Omental fat pad (tissue), 4 donors: Measurements from ENCODE around the gene GALNT18. TPM values are rescaled to one million over a fixed set of nuclear protein-coding genes. Genes with fewer than 3 reads are reported as not detected.

Experiments
- ATAC-seq: fragments of 150-250 bp; one replicate; pipeline ENCODE4 v1.9.1; 2016; ENCODE audit warnings: mild to moderate bottlenecking, moderate library complexity; ENCODE audit not compliant: low FRiP score
- DNase-seq: peaks from one replicate; pipeline ENCODE4 v3.0.0-alpha.2; 2019; ENCODE audit warnings: low spot score
- CTCF ChIP-seq, 3 donors: fragments of 450-650 bp; IDR thresholded peaks; one replicate each; pipeline ENCODE4 v1.5.1; 2016 to 2017; ENCODE audit warnings: antibody characterized with exemption in 3 of 3, mild to moderate bottlenecking in 3 of 3, moderate library complexity in 2 of 3
- total RNA-seq, 4 donors: library from RNA; depleted of rRNA; stranded (reverse); fragments of >200 nt; gene quantifications; one replicate each; pipeline ENCODE4 v1.1.0, GENCODE V29; 2016

GALNT18 gene
- total RNA-seq, 4 donors from 2014 or later = 21.0 to 47.4 (median 35.7) TPM

GRCh38 chr11:11347592-11347991 is 274.2 kb downstream of the GALNT18 start:
- no peak for ATAC-seq
- DNase-seq = no peak
- TF ChIP-seq CTCF (IDR thresholded peaks at IDR 0.05) = no peak

GRCh38 chr11:11346303-11346702 is 275.5 kb downstream of the GALNT18 start:
- ATAC-seq (no peak), DNase-seq (no peak)
- TF ChIP-seq CTCF (IDR thresholded peaks at IDR 0.05) = no peak

- DNase-seq (no peak), ATAC-seq (no peak)
Observed at GRCh38 chr11:11345099-11345498, 276.7 kb downstream of the GALNT18 start.

GRCh38 chr11:11344045-11344444 is 277.8 kb downstream of the GALNT18 start:
- ATAC-seq (no peak), DNase-seq (no peak)
- TF ChIP-seq CTCF (IDR thresholded peaks at IDR 0.05) = no peak

More at GRCh38 chr11:11345099-11345498, 276.7 kb downstream of the GALNT18 start:
- no peak for TF ChIP-seq CTCF (IDR thresholded peaks at IDR 0.05)

GRCh38 chr11:11338304-11338703 is 283.5 kb downstream of the GALNT18 start:
- DNase-seq (no peak), ATAC-seq (no peak)
- no peak for TF ChIP-seq CTCF (IDR thresholded peaks at IDR 0.05)

GRCh38 chr11:11336664-11337063 is 285.1 kb downstream of the GALNT18 start:
- no peak for ATAC-seq
- DNase-seq = no peak

More at GRCh38 chr11:11336664-11337063, 285.1 kb downstream of the GALNT18 start:
- no peak for TF ChIP-seq CTCF (IDR thresholded peaks at IDR 0.05)
